Stimulated activated effector memory CD8-positive, alpha-beta T cell treated with anti-CD3 and anti-CD28 coated beads, Interleukin-12 subunit alpha, Interleukin-12 subunit beta, amount 100 ng/mL, for 72 hours (primary cell): ENCODE results near the gene CEP128.

Source experiments
- ATAC-seq: fragments of 150-1000 bp; cut with Tn5 transposase; 2 replicates; pipeline ENCODE4 v1.10.0; 2021
- DNase-seq, 2 donors: peaks; one replicate each; pipeline ENCODE4 v3.0.0; 2021 to 2022; ENCODE audit warnings: low spot score in 2 of 2
- H3K27ac Mint-ChIP-seq: one replicate; pipeline ENCODE4 v1.8.0; 2022; ENCODE audit warnings: mild to moderate bottlenecking, mixed read lengths
- H3K36me3 Mint-ChIP-seq: one replicate; pipeline ENCODE4 v1.8.0; 2022; ENCODE audit warnings: mild to moderate bottlenecking, mixed read lengths
- H3K4me1 Mint-ChIP-seq: one replicate; pipeline ENCODE4 v1.8.0; 2022; ENCODE audit warnings: mixed read lengths
- H3K4me3 Mint-ChIP-seq: one replicate; pipeline ENCODE4 v1.8.0; 2022; ENCODE audit warnings: mild to moderate bottlenecking, mixed read lengths
- H3K9me3 Mint-ChIP-seq: one replicate; pipeline ENCODE4 v1.8.0; 2022; ENCODE audit warnings: mixed read lengths

The CEP128 gene

DNA sequence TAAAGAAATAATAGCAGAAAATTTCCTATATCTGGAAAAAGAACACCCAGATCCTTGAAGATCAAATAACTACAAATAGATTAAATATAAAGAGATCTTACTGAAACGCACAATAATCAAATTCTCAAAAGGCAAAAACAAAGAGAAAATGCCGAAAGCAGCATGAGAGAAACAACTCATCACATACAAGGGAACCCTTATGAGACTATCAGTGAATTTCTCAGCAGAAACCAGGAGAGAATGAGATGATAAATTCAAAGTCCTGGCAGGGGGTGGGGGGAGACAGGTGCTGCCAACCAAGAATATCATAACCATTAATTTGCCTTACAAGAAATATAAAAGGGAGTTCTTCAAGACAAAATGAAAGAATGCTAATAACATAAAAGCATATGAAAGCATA is 73.7 kb downstream of the CEP128 start:
- H3K9me3 Mint-ChIP-seq: peaks cover 27% of the 10 kb centered on the region
- no peak for DNase-seq
- H3K4me1 Mint-ChIP-seq: no peaks in the 10 kb centered on the region
- ATAC-seq: no peak
- no peaks in the 10 kb centered on the region for H3K36me3 Mint-ChIP-seq
- no peak overlapping the region for H3K4me3 Mint-ChIP-seq
- H3K27ac Mint-ChIP-seq: peak overlapping the region; percentile 46

DNA sequence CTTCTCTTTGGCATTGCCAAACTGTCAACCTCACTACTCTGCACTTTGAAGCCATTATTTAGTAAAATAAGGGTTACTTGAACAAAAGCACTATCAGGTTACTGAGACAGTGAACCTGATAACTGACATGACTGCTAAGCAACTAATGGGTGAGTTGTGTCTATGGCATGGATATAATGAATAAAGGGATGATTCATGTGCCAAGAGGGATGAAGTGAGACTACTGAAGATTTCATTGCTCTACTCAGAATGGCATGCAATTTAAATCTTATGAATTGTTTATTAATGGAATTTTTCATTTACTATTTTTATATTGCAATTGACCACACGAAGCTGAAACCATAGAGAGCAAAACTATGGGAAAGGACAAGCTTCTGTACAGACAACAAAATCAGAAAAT is 74.4 kb downstream of the CEP128 start:
- Mint-ChIP-seq H3K36me3 (no peaks in the 10 kb centered on the region), H3K4me1 (no peaks in the 10 kb centered on the region), H3K4me3 (no peak overlapping the region), H3K27ac (peak overlapping the region; percentile 46), H3K9me3 (peaks cover 27% of the 10 kb centered on the region)
- DNase-seq: no peak
- ATAC-seq: no peak

DNA sequence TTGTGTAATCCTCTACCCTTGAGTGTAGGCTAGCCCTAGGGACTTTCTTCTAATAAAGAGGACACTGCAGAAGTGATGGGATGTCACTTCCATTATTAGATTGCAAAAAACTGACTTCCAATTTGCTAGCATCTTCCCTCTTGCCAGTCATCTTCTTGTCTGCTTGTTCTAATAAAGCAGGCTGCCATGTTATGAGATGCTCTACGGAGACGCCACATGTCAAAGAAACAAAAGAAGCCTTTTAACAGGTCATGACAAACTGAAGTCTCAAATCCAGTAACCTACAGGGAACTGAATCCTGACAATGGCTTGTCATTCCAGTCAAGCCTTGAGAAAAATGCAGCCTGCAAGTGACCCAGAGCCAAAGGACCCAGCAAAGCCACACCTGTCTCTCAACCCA is 76.0 kb downstream of the CEP128 start:
- no peak for DNase-seq
- Mint-ChIP-seq H3K4me1 (no peaks in the 10 kb centered on the region), H3K9me3 (peaks cover 27% of the 10 kb centered on the region), H3K4me3 (no peak overlapping the region), H3K36me3 (no peaks in the 10 kb centered on the region), H3K27ac (no peak overlapping the region)
- no peak for ATAC-seq

DNA sequence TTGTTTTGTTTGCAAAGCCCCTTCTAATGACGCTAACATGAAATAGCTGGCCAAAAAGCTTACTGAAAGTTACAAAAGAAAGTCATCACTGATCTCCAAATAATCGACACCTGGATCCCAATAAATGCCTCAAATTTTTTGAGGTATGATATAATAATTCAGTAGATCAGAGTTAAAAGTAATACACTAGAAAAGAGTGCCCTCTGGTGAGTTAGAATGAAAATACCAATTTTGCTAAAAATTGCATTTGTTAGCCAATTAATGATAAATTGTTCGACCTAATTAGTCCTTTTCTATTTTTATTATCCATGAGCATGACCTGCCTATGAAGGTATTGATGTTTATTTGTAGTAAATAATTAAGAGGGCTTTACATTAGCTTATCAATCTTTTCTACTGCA is 78.6 kb downstream of the CEP128 start:
- Mint-ChIP-seq H3K27ac (no peak overlapping the region), H3K4me1 (no peaks in the 10 kb centered on the region), H3K4me3 (no peak overlapping the region), H3K36me3 (no peaks in the 10 kb centered on the region), H3K9me3 (peaks cover 7% of the 10 kb centered on the region)
- no peak for DNase-seq
- ATAC-seq: no peak

DNA sequence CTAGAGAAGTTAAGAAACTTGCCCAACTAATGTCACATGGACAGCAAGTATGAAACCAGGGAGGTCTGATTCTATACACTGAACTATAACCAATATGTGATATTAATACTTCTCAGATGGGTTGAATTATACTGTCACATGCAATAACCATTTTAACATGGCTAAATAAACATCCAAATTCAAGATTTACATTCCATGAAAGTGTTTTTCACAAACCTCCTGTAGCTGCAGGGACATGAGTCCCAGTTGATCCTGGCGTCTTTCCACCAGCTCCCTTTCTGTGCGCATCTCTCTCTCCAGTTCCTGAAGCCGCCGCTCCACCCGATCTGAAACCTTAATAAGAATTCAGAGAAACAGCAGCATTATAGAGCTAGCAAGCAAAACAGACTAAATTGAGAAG is 79.0 kb downstream of the CEP128 start:
- DNase-seq: no peak
- Mint-ChIP-seq H3K4me3 (no peak overlapping the region), H3K36me3 (no peaks in the 10 kb centered on the region), H3K9me3 (peaks cover 4% of the 10 kb centered on the region), H3K4me1 (no peaks in the 10 kb centered on the region), H3K27ac (no peak overlapping the region)
- no peak for ATAC-seq

DNA sequence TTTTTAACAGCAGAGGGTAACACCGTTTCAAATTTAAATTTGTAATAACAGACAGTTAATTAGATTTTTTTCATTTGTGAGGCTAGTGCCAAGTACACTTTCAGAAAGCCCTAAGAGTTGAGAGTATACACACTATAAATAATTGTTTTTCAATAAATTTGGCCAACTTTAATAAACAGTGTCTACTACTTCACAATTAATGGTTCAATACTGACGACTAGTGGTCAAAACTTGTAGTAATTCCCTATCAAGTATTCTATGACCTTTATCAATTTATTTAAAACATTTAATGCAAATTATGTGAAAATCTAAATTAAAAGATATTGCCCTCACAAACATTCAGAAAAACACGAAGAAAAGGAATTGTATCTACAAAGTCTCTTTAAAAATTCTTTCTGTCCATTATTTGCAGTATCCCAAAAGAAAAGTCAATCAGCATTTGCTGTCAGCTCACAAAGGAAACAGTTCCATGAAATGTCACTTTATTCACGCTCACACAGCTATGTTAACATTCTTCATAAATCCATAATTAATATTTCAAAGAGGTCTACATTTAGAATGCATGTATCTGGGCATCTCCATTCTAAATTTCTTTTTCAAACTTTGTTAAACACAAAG is 91.2 kb downstream of the CEP128 start:
- H3K4me1 Mint-ChIP-seq: no peaks in the 10 kb centered on the region
- DNase-seq: no peak

DNA sequence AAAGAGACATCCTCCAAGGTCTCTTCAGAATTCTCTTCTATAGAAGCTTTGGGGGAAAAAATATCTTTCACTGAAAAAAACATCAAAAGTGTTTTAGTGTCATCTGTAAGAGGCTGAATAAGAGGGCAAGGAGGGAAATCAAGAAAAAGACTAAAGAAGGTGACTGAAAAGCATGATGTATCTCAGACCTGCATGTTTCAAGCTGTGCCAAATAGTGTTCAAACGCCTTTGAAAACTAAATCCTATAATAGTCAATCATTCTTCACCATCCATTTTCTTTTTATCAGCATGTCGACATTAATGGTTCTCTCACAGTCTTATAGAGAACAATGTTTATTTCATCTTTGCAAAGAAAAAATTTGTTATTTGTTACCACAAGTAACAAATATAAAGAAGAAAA is 94.5 kb downstream of the CEP128 start:
- Mint-ChIP-seq H3K27ac (no peak overlapping the region), H3K4me1 (no peaks in the 10 kb centered on the region), H3K9me3 (no peaks in the 10 kb centered on the region), H3K36me3 (no peaks in the 10 kb centered on the region), H3K4me3 (no peak overlapping the region)
- no peak for DNase-seq
- ATAC-seq: no peak

More for the DNA sequence above, 91.2 kb downstream of the CEP128 start:
- no peak overlapping the region for H3K27ac Mint-ChIP-seq
- no peak for ATAC-seq
- H3K36me3 Mint-ChIP-seq: no peaks in the 10 kb centered on the region
- H3K9me3 Mint-ChIP-seq: no peaks in the 10 kb centered on the region
- H3K4me3 Mint-ChIP-seq: no peak overlapping the region

DNA sequence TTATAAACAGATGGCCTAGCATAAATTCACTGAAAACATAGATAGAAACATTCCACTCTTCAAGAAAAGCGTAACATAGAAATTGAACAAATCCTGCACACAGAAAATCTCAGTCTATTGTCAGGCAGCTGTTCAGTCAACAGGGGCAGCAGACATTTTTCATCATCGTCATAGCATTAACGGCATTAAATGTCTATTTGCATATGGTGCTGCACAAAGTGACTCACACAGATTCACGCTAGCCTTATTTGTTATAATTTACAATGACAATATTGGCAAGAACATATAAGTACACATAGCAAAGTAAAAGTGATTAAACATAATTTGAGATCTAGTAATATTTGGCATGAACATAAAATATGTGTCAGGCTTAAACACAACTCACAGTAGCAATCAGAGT is 95.7 kb downstream of the CEP128 start:
- Mint-ChIP-seq H3K36me3 (no peaks in the 10 kb centered on the region), H3K27ac (no peak overlapping the region), H3K4me3 (no peak overlapping the region), H3K4me1 (no peaks in the 10 kb centered on the region), H3K9me3 (no peaks in the 10 kb centered on the region)
- no peak for DNase-seq
- ATAC-seq: no peak

DNA sequence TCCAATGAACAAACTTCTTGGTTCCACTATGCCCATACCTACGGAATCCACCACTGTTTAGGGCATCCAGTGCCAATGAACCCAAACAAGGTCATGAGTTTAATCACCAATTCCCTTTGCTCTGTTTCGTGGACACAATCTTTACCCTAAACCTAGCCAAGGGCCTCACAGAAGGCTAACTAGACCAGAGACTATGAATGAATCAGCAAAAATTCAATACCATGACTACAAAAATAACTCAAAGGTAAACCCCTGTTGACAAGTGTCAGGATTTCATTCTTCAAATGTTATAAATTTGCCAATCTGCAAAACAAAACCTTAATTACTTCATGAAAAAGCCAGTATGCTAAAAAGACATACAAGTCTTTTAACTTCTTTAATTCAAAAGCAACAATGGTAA is 96.7 kb downstream of the CEP128 start:
- ATAC-seq (no peak), DNase-seq (no peak)
- Mint-ChIP-seq H3K27ac (no peak overlapping the region), H3K4me3 (no peak overlapping the region), H3K36me3 (no peaks in the 10 kb centered on the region), H3K9me3 (no peaks in the 10 kb centered on the region), H3K4me1 (no peaks in the 10 kb centered on the region)

DNA sequence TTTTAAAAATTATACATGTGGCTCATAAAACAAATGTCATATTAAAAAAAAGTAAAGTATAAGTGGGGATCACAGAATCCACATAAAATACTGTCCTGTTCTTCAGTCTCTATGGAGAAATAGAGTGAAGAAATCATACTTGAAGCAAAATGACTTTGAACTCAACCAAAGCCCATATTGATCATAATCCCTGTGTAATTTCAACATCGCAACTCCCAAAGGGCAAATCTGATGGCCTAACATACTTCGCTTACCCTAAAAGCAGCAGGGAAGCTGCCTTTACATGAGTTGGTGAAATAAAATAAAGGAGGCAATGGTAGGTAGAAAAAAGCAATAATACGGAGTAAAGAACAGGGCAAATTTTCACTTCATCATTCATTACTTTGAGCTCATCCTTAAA is 101.8 kb downstream of the CEP128 start:
- Mint-ChIP-seq H3K36me3 (no peaks in the 10 kb centered on the region), H3K4me1 (no peaks in the 10 kb centered on the region), H3K9me3 (no peaks in the 10 kb centered on the region), H3K4me3 (no peak overlapping the region), H3K27ac (no peak overlapping the region)
- ATAC-seq (no peak), DNase-seq (no peak)

DNA sequence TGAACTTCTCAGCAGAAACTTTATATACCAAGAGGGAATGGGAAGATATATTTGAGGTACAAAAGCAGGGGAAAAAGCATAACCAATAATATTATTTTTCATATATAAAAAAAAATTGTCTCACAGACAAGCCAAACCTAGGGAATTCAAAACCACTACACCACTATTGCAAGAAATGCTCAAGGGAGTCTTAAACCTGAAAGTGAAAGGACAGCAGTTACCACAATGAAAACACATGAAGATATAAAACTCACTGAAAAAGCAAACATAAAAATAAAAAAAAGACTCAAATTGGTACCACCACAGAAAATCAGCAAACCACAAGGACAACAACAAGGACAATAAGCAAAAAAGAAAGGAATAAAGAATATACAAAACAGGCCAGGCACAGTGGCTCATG is 131.9 kb downstream of the CEP128 start:
- DNase-seq (no peak), ATAC-seq (no peak)
- Mint-ChIP-seq H3K27ac (no peak overlapping the region), H3K36me3 (no peaks in the 10 kb centered on the region), H3K4me3 (no peak overlapping the region), H3K9me3 (peaks cover 20% of the 10 kb centered on the region), H3K4me1 (no peaks in the 10 kb centered on the region)

DNA sequence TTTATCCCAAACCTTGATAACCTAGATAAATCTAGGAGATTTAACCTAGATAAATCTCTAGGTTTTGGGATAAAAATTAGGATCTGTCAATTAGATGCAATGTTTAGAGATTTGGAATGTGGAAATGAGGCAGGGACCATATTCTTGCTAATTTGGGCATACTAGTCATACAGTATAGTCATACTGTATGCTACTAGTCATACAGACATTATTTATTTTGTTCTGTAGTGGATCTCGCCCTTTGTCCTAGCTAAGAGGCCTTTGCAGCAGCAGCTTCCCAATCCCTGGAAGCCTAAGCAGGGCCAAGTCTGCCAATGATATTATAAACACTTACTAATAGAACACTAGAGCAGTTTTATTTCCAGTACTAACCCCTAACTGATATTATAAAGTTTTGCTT is 136.4 kb downstream of the CEP128 start:
- no peak for DNase-seq
- Mint-ChIP-seq H3K4me1 (no peaks in the 10 kb centered on the region), H3K9me3 (peaks cover 21% of the 10 kb centered on the region), H3K27ac (no peak overlapping the region), H3K36me3 (no peaks in the 10 kb centered on the region), H3K4me3 (no peak overlapping the region)
- ATAC-seq: no peak

DNA sequence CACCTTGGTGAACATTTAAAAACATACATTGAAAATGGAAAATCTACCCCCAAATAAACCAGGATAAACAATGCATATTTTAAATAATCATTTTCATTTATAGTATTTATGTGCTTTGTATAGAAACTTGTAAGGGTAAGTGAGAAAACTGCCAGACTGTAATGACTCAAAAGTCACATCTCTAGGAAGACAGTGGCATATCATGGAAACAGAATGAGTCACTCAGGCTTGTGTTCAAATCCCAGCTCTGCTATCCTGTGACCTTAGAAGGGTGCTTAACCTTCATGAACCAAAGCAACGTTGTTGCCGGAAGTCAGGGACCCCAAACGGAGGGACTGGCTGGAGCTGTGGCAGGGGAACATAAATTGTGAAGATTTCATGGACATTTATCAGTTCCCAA is 142.7 kb downstream of the CEP128 start:
- H3K27ac Mint-ChIP-seq: no peak overlapping the region
- ATAC-seq (no peak), DNase-seq (no peak)
- no peaks in the 10 kb centered on the region for H3K4me1 Mint-ChIP-seq
- no peak overlapping the region for H3K4me3 Mint-ChIP-seq
- H3K9me3 Mint-ChIP-seq: peaks cover 10% of the 10 kb centered on the region
- H3K36me3 Mint-ChIP-seq: no peaks in the 10 kb centered on the region

DNA sequence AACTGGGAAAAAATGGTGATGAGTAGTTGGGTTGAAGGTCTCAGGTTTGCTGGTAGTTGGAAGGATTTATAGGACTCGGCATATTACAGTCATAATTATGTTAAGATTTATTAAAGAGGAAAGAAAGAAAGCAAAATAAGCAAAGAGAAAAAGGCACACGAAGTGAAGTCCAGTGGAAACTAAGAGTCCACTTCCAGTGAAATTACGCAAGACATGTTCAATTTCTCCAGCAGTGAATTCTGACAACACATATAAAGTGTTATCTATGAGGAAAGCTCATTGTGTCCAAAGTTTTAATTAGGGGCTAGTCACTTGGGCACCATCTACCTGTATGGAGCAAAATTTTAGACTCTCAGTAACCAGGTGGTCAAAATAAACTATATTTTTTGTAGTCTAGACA is 143.3 kb downstream of the CEP128 start:
- Mint-ChIP-seq H3K27ac (no peak overlapping the region), H3K4me3 (no peak overlapping the region), H3K9me3 (peaks cover 10% of the 10 kb centered on the region), H3K36me3 (no peaks in the 10 kb centered on the region), H3K4me1 (no peaks in the 10 kb centered on the region)
- DNase-seq (no peak), ATAC-seq (no peak)

DNA sequence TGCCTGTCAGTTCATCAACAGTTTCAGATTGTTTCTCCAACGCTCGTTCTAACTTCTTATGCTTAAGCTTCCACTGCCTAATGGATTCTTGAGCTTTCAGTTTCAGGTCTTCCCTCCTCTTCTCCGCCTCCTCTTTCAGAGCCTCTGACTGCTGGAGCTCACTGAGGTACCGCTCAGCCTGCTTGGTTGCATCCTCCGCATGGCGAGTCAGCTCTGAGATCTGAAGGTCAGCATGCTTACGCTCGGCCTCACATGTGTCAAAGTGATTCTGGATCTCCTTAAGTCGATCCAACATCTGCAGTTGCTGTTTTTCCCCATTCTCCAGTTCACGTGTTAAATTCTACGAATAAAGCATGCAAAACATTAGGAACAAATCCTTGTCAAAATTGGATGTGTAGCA is 148.8 kb downstream of the CEP128 start:
- Mint-ChIP-seq H3K36me3 (peaks cover 6% of the 10 kb centered on the region), H3K4me3 (no peak overlapping the region), H3K27ac (no peak overlapping the region), H3K9me3 (no peaks in the 10 kb centered on the region), H3K4me1 (no peaks in the 10 kb centered on the region)
- no peak for ATAC-seq
- DNase-seq: no peak

DNA sequence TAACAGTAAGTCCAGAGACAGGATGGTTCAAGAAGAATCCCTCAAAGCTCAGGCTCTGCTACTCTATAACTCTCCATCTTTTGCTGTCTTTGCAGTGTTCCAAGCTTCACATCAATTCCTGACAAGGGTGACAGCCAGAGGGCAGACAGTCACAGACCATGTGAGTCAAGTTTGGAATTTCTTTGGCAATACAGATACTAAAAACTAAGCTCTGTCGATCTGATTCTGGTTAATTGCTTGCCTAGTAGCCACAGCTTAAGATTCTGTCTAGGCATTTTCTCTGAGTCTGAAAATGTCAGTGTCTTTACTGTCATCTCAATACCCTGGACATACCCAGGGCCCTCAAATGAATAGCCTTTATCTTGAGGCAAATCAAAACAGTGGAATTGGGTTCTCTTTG is 153.7 kb downstream of the CEP128 start:
- Mint-ChIP-seq H3K36me3 (peaks cover 4% of the 10 kb centered on the region), H3K9me3 (no peaks in the 10 kb centered on the region), H3K4me3 (no peak overlapping the region), H3K27ac (no peak overlapping the region), H3K4me1 (no peaks in the 10 kb centered on the region)
- ATAC-seq (no peak), DNase-seq (no peak)

DNA sequence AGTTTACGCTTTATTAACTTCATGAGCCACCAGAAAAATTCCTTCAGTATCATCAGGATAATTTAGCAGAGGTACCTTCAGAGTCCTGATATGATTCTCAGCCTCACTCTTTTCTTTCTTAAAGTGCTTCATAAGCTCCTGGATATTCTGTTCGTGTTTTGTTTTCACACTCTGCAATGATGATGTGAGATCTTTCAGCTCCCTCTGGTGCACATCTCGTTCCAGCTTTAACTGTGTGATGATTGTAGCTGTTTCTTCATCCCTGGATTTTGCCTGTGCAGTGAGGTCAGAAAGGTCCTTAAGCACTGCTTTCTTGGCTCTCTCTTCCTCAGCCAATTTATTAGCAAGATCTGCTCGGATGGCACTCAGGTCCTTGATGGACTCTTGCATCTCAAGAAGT is 156.7 kb downstream of the CEP128 start:
- no peaks in the 10 kb centered on the region for H3K4me1 Mint-ChIP-seq
- H3K27ac Mint-ChIP-seq: no peak overlapping the region
- DNase-seq: no peak
- no peaks in the 10 kb centered on the region for H3K36me3 Mint-ChIP-seq
- no peaks in the 10 kb centered on the region for H3K9me3 Mint-ChIP-seq
- no peak for ATAC-seq
- no peak overlapping the region for H3K4me3 Mint-ChIP-seq
